ENCODE results near the gene MYLK3.

Gene MYLK3

DNA sequence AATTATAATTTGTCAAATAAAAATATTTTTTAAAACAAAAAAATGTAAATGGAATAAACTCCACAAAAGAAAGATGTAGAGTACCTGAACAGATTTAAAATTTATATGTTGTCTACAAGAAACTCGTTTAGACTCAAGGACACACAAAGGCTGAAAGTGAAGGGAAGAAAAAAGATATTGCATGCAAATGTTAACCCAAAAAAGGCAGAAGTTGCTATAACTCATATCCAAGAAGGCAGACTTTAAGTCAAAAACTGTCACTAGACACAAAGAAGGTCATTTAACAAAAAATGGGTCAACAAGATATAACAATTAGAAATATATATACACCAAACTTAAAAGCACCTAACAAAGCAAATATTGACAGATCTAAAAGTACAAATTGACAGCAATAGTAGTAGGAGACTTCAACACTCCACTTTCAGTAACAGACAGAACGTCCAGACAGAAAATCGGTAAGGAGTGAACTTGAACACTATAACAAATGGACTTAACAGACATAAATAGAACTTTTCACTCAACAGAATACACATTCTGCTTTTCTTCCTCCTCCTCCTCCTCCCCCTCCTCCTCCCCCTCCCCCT is 40.8 kb upstream of the MYLK3 start:
- TF ChIP-seq ESRRG (CRISPR knock-in tag; IDR thresholded peaks at IDR 0.05) (no peak), TCF4 (CRISPR knock-in tag; IDR thresholded peaks at IDR 0.05; ENCODE audit: borderline replicate concordance) (no peak), ZFP3 (CRISPR knock-in tag; IDR thresholded peaks at IDR 0.05) (no peak), ISL1 (CRISPR knock-in tag; IDR thresholded peaks at IDR 0.05) (no peak), ARNTL (CRISPR knock-in tag; IDR thresholded peaks at IDR 0.05; ENCODE audit: borderline replicate concordance, low read depth) (no peak), OSR1 (CRISPR knock-in tag; IDR thresholded peaks at IDR 0.05) (no peak), ZNF8 (CRISPR knock-in tag; IDR thresholded peaks at IDR 0.05) (no peak), ZNF70 (CRISPR knock-in tag; IDR thresholded peaks at IDR 0.05) (no peak), RARB (CRISPR knock-in tag; IDR thresholded peaks at IDR 0.05) (no peak), BACH2 (CRISPR knock-in tag; IDR thresholded peaks at IDR 0.05; ENCODE audit: borderline replicate concordance) (no peak), PPARA (CRISPR knock-in tag; IDR thresholded peaks at IDR 0.05; ENCODE audit: borderline replicate concordance) (no peak)
- TF ChIP-seq, protein P1, sequence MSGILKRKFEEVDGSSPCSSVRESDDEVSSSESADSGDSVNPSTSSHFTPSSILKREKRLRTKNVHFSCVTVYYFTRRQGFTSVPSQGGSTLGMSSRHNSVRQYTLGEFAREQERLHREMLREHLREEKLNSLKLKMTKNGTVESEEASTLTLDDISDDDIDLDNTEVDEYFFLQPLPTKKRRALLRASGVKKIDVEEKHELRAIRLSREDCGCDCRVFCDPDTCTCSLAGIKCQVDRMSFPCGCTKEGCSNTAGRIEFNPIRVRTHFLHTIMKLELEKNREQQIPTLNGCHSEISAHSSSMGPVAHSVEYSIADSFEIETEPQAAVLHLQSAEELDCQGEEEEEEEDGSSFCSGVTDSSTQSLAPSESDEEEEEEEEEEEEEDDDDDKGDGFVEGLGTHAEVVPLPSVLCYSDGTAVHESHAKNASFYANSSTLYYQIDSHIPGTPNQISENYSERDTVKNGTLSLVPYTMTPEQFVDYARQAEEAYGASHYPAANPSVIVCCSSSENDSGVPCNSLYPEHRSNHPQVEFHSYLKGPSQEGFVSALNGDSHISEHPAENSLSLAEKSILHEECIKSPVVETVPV (CRISPR knock-in tag; IDR thresholded peaks at IDR 0.05), result no peak
- TF ChIP-seq, protein P2, sequence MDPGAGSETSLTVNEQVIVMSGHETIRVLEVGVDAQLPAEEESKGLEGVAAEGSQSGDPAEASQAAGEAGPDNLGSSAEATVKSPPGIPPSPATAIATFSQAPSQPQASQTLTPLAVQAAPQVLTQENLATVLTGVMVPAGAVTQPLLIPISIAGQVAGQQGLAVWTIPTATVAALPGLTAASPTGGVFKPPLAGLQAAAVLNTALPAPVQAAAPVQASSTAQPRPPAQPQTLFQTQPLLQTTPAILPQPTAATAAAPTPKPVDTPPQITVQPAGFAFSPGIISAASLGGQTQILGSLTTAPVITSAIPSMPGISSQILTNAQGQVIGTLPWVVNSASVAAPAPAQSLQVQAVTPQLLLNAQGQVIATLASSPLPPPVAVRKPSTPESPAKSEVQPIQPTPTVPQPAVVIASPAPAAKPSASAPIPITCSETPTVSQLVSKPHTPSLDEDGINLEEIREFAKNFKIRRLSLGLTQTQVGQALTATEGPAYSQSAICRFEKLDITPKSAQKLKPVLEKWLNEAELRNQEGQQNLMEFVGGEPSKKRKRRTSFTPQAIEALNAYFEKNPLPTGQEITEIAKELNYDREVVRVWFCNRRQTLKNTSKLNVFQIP (CRISPR knock-in tag; IDR thresholded peaks at IDR 0.05; ENCODE audit: borderline replicate concordance, low read depth), result no peak
- TF ChIP-seq, protein P3, sequence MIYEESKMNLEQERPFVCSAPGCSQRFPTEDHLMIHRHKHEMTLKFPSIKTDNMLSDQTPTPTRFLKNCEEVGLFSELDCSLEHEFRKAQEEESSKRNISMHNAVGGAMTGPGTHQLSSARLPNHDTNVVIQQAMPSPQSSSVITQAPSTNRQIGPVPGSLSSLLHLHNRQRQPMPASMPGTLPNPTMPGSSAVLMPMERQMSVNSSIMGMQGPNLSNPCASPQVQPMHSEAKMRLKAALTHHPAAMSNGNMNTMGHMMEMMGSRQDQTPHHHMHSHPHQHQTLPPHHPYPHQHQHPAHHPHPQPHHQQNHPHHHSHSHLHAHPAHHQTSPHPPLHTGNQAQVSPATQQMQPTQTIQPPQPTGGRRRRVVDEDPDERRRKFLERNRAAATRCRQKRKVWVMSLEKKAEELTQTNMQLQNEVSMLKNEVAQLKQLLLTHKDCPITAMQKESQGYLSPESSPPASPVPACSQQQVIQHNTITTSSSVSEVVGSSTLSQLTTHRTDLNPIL (CRISPR knock-in tag; IDR thresholded peaks at IDR 0.05; ENCODE audit: low read depth), result no peak
- no peak for ATAC-seq

DNA sequence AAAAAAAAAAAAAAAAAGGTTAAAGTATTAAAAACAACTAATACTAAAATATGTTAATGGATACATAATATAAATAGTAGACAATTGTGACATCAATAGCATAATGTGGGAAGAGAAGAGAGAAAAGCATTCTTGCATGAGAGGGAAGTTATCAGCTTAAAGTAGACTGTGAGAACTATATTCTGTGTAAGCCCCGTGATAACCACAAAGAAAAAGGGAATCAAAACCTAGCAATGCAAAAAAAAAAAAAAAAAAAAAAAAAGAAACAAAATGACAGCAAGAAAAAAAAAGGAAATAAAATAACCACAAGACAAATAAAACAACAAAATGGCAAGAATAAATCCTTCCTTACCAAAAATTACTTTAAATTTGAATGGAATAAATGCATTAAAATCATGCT is 39.8 kb upstream of the MYLK3 start:
- TF ChIP-seq OSR1 (CRISPR knock-in tag; IDR thresholded peaks at IDR 0.05) (no peak), TOX (CRISPR knock-in tag; IDR thresholded peaks at IDR 0.05; ENCODE audit: borderline replicate concordance) (no peak), ARNTL (CRISPR knock-in tag; IDR thresholded peaks at IDR 0.05; ENCODE audit: borderline replicate concordance, low read depth) (no peak), ZFP3 (CRISPR knock-in tag; IDR thresholded peaks at IDR 0.05) (no peak), PPARA (CRISPR knock-in tag; IDR thresholded peaks at IDR 0.05; ENCODE audit: borderline replicate concordance) (no peak), ZNF565 (CRISPR knock-in tag; conservative IDR thresholded peaks at IDR 0.05; ENCODE audit: low read depth) (no peak), RARB (CRISPR knock-in tag; IDR thresholded peaks at IDR 0.05) (no peak), ZNF70 (CRISPR knock-in tag; IDR thresholded peaks at IDR 0.05) (no peak), CSDC2 (CRISPR knock-in tag; IDR thresholded peaks at IDR 0.05) (no peak), SNAI2 (CRISPR knock-in tag; IDR thresholded peaks at IDR 0.05) (no peak), ZC3H10 (CRISPR knock-in tag; IDR thresholded peaks at IDR 0.05) (no peak), GLIS3 (CRISPR knock-in tag; IDR thresholded peaks at IDR 0.05) (no peak), ESRRG (CRISPR knock-in tag; IDR thresholded peaks at IDR 0.05) (no peak), BACH2 (CRISPR knock-in tag; IDR thresholded peaks at IDR 0.05; ENCODE audit: borderline replicate concordance) (no peak)
- TF ChIP-seq, protein P2 (CRISPR knock-in tag; IDR thresholded peaks at IDR 0.05; ENCODE audit: borderline replicate concordance, low read depth), result no peak
- TF ChIP-seq, protein P4, sequence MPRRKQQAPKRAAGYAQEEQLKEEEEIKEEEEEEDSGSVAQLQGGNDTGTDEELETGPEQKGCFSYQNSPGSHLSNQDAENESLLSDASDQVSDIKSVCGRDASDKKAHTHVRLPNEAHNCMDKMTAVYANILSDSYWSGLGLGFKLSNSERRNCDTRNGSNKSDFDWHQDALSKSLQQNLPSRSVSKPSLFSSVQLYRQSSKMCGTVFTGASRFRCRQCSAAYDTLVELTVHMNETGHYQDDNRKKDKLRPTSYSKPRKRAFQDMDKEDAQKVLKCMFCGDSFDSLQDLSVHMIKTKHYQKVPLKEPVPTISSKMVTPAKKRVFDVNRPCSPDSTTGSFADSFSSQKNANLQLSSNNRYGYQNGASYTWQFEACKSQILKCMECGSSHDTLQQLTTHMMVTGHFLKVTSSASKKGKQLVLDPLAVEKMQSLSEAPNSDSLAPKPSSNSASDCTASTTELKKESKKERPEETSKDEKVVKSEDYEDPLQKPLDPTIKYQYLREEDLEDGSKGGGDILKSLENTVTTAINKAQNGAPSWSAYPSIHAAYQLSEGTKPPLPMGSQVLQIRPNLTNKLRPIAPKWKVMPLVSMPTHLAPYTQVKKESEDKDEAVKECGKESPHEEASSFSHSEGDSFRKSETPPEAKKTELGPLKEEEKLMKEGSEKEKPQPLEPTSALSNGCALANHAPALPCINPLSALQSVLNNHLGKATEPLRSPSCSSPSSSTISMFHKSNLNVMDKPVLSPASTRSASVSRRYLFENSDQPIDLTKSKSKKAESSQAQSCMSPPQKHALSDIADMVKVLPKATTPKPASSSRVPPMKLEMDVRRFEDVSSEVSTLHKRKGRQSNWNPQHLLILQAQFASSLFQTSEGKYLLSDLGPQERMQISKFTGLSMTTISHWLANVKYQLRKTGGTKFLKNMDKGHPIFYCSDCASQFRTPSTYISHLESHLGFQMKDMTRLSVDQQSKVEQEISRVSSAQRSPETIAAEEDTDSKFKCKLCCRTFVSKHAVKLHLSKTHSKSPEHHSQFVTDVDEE (CRISPR knock-in tag; IDR thresholded peaks at IDR 0.05), result no peak
- TF ChIP-seq, protein P5, sequence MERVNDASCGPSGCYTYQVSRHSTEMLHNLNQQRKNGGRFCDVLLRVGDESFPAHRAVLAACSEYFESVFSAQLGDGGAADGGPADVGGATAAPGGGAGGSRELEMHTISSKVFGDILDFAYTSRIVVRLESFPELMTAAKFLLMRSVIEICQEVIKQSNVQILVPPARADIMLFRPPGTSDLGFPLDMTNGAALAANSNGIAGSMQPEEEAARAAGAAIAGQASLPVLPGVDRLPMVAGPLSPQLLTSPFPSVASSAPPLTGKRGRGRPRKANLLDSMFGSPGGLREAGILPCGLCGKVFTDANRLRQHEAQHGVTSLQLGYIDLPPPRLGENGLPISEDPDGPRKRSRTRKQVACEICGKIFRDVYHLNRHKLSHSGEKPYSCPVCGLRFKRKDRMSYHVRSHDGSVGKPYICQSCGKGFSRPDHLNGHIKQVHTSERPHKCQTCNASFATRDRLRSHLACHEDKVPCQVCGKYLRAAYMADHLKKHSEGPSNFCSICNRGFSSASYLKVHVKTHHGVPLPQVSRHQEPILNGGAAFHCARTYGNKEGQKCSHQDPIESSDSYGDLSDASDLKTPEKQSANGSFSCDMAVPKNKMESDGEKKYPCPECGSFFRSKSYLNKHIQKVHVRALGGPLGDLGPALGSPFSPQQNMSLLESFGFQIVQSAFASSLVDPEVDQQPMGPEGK (CRISPR knock-in tag; IDR thresholded peaks at IDR 0.05; ENCODE audit: borderline replicate concordance), result no peak
- TF ChIP-seq, protein P3 (CRISPR knock-in tag; IDR thresholded peaks at IDR 0.05; ENCODE audit: low read depth), result no peak
- ATAC-seq, result no peak

Data from SK-N-SH treated with all-trans-retinoic acid at 6 μM for 48 hours (cell line).